Muscle of leg (tissue), 16 donors: Measurements from ENCODE around the gene GALNTL6. TPM values are rescaled to one million over a fixed set of nuclear protein-coding genes. Genes with fewer than 3 reads are reported as not detected.

Experiments used
- DNase-seq: peaks from one replicate; pipeline ENCODE4 v3.0.0; 2013
- H3K27ac ChIP-seq: one replicate; pipeline ENCODE4 v1.5.1; 2013; ENCODE audit warnings: mild to moderate bottlenecking, low read length, control low read depth
- H3K27me3 ChIP-seq: one replicate; pipeline ENCODE4 v1.6.1; 2013; ENCODE audit warnings: low read length; ENCODE audit not compliant: control insufficient read depth, insufficient read depth
- H3K36me3 ChIP-seq: one replicate; pipeline ENCODE4 v1.6.1; 2013; ENCODE audit warnings: low read length; ENCODE audit not compliant: control insufficient read depth, insufficient read depth
- H3K4me1 ChIP-seq: one replicate; pipeline ENCODE4 v1.6.1; 2013; ENCODE audit warnings: low read length; ENCODE audit not compliant: control insufficient read depth, insufficient read depth
- H3K4me3 ChIP-seq: one replicate; pipeline ENCODE4 v1.5.1; 2013; ENCODE audit warnings: low read length, control low read depth
- H3K9me3 ChIP-seq: replicated peaks from 2 replicates; pipeline ENCODE4 v1.6.1; 2013; ENCODE audit warnings: low read depth, low read length; ENCODE audit not compliant: control insufficient read depth
- WGBS: methylation state at CpG from one replicate; pipeline ENCODE4 v1.1.5; 2013; ENCODE audit warnings: missing lambda C conversion rate; ENCODE audit not compliant: insufficient coverage; 5-methylcytosine and 5-hydroxymethylcytosine counted together
- long read RNA-seq, 11 donors: transcript quantifications; one replicate each; lab custom pipeline, GENCODE V29; 2026
- polyA plus RNA-seq, 8 donors: library from polyadenylated mRNA; unstranded; fragments of 120-200 nt; gene quantifications; one replicate each; pipeline versions ENCODE4 v1.2.1 to v1.2.3, GENCODE V29; 2013; ENCODE audit warnings: inconsistent platforms in 1 of 8, low replicate concordance in 1 of 8; ENCODE audit not compliant: insufficient read length in 8 of 8, insufficient read depth in 1 of 8
- total RNA-seq: library from RNA; stranded (reverse); fragments of 120-200 nt; gene quantifications from one replicate; pipeline ENCODE4 v1.2.4, GENCODE V29; 2013

The GALNTL6 gene
- 0.53 TPM for total RNA-seq
- under 1 TPM; 0.26 to 0.95 (median 0.57) TPM for polyA plus RNA-seq
- long read RNA-seq, donor 1: 0 reads
- long read RNA-seq, donor 2: 0 reads
- long read RNA-seq, donor 3, partial matches to known transcripts: 0 of 3 reads
- long read RNA-seq, donor 3, other reads (novel, unspliced or antisense): 0 of 3 reads
- long read RNA-seq, donor 4: 0 reads
- long read RNA-seq, donor 5: 0 reads
- long read RNA-seq, donor 6, partial matches to known transcripts: 0 of 1 reads
- long read RNA-seq, donor 6, other reads (novel, unspliced or antisense): 0 of 1 reads
- long read RNA-seq, donor 7: 0 reads
- long read RNA-seq, donor 8: 0 reads
- long read RNA-seq, donor 9: 0 reads
- long read RNA-seq, donor 10: 0 reads
- long read RNA-seq, donor 11: 0 reads

DNA sequence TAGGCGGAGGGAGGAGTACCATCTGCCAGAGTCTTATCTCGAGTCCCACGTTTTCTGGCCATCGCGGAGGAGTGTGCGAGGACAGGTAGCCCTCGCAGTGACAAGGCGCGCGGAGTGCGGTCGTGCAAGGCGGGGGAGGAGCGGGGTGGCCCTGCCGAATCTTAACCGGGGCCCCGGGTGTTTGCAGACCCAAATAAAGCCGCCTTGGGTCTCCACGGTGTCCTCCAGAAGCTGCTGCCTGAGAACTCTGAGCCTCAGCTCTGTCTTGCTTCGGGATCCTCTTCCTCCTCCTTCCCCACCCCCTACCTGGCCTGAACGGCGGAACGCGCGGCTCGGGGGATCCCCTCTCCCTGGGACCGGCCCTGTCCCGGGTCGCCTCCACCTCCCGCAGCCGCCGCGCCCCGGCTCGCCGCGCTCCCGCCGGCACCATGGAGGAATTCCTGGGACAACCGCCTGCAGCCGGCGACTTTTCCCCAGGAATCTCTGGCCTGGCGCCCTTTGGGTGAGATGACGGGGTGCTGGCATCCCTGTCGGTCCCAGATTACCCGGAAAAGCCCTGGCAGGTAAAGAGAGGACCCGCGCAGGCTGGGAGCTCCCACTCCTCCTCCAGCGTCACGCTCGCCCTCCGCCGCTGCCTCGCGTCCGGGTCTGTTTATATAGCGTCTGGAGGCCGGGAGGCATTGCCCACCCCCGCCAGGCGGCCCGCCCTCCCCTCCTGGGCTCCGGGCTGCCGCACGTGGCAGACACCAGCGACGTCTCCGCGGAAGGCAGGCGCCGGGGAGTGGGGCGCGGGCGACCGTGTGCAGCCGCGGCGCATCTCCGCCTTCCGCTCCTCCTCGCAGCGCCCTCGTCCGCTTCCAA is at the start of gene GALNTL6:
Gene GALNTL6 (plus strand): TSS at position 740 of the 861 bp plus-strand sequence.
- H3K4me3 ChIP-seq: peak within 1 kb of the TSS; percentile 47
- no peak within 1 kb of the TSS for H3K27ac ChIP-seq
- H3K36me3 ChIP-seq: no peaks in the 10 kb centered on the region
- H3K9me3 ChIP-seq: no peaks in the 10 kb centered on the region
- H3K4me1 ChIP-seq: peaks cover 14% of the 10 kb centered on the region
- DNase-seq: peak; percentile 20
- peaks cover 30% of the 10 kb centered on the region for H3K27me3 ChIP-seq
- under 1% methylated on average over 77 of the region's 83 CpGs for WGBS

DNA sequence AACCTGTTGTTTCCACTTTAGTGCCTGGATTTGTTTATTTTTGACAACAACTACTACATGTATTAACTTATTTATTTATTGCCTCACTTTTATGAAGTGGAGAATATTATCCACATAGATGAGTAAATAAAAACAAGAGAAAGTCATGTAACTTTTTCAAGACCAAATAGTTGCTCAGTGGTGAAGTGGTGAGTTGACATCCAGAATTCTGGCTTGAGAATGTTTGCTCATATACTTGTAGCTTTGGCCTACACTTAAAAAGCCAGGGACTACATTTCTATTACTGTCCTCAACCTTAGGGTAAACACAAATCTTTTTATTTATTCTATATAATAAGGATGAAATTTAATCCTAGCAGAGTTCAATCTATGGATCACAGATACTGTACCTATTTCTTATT is 47.7 kb upstream of the GALNTL6 start:
- Histone ChIP-seq H3K27ac (no peak overlapping the region), H3K9me3 (no peaks in the 10 kb centered on the region), H3K36me3 (no peaks in the 10 kb centered on the region), H3K4me3 (no peak overlapping the region), H3K4me1 (no peaks in the 10 kb centered on the region), H3K27me3 (no peaks in the 10 kb centered on the region)
- no peak for DNase-seq

DNA sequence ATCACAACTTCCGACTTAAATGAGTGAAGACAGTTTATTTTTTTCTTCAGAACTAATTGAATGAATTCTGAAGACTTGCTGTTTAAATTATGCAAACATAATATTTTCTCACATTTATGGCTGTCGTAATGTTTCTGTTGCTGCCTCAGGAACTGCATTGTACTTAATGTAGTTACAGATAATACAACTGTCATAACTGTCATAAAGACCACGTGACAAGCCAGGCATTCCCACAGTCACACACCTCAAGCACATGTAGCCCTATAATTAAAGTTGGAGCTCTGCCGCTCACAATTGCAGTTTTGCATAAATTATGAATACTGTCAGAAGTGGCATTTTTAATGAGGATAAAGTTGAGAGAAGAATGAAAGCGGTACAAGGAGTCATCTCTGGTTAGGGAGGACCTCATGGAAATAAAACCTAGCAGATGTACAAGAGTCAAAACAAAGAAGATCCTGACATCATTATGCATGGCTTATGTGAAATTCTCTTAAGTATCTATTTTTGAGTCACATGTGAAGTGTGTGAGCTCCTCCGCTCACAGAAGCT is 38.5 kb upstream of the GALNTL6 start:
- Histone ChIP-seq H3K4me1 (no peaks in the 10 kb centered on the region), H3K27me3 (no peaks in the 10 kb centered on the region), H3K36me3 (no peaks in the 10 kb centered on the region), H3K4me3 (no peak overlapping the region), H3K9me3 (no peaks in the 10 kb centered on the region), H3K27ac (no peak overlapping the region)
- DNase-seq: no peak
- WGBS: no CpG with 5 or more reads among the region's 6 CpGs

DNA sequence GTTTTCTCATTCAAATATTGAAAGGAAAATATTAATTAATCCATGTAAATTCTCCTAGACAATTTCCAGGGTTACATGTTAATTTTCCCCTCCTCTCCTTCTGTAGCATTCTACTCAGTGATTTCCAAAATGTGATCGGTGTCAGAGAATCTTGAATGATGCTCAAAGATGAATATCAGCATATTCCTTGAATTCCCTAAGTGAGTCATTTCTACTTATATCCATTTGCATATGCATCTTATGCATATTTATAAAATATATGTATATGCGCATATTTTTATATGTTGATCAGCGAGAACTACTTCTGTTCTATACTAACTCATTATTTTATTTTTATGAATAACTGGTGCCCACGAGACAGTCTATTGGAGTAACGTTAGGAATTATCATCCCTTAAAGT is 33.9 kb upstream of the GALNTL6 start:
- no CpG with 5 or more reads among the region's 5 CpGs for WGBS
- no peaks in the 10 kb centered on the region for H3K27me3 ChIP-seq
- no peaks in the 10 kb centered on the region for H3K9me3 ChIP-seq
- no peak overlapping the region for H3K4me3 ChIP-seq
- DNase-seq: no peak
- no peak overlapping the region for H3K27ac ChIP-seq
- no peaks in the 10 kb centered on the region for H3K4me1 ChIP-seq
- no peaks in the 10 kb centered on the region for H3K36me3 ChIP-seq

DNA sequence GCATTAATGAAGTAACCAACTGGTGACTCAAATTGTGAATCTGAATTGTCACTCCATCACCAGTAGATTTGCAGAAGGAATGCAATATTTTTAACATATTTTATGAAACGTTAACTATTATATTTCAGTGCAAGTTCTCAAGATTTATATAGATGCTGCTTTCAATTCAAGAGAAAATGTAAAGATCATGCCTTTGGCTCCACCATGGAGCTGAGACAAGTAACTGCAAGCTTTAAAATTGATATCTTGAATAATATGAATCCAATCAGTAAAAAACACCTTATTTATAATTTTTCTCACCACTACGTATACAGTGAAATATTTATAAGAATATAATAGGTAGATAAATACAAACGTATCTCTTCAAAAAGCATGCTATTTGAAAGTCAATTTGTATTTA is 27.8 kb upstream of the GALNTL6 start:
- no CpG with 5 or more reads among the region's 3 CpGs for WGBS
- Histone ChIP-seq H3K9me3 (no peaks in the 10 kb centered on the region), H3K4me1 (no peaks in the 10 kb centered on the region), H3K27me3 (no peaks in the 10 kb centered on the region), H3K27ac (no peak overlapping the region), H3K4me3 (no peak overlapping the region), H3K36me3 (no peaks in the 10 kb centered on the region)
- peak; percentile 1 for DNase-seq

DNA sequence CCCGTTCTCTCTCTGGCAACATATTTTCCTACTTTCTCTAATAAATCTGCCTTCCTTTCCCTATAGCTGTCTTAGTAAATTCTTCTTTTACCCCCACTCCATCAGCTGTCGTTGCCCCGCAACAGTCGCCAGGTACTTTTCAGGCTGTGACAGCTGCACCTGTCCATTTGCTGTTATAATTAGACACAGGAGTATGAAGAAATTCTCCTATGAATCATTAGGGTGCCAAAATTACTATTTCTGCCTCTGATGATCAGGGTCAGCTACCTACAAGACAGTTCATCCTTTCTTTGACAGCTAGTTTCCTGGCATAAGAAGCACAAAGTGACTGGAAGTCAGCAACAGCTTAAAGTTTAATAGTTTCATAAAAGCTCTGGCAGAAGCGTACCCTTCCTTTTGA is 19.5 kb upstream of the GALNTL6 start:
- Histone ChIP-seq H3K9me3 (no peaks in the 10 kb centered on the region), H3K27ac (no peak overlapping the region), H3K4me1 (peaks cover 2% of the 10 kb centered on the region), H3K4me3 (no peak overlapping the region), H3K36me3 (no peaks in the 10 kb centered on the region), H3K27me3 (no peaks in the 10 kb centered on the region)
- no peak for DNase-seq
- WGBS: 75% methylated on average over 2 of the region's 5 CpGs

DNA sequence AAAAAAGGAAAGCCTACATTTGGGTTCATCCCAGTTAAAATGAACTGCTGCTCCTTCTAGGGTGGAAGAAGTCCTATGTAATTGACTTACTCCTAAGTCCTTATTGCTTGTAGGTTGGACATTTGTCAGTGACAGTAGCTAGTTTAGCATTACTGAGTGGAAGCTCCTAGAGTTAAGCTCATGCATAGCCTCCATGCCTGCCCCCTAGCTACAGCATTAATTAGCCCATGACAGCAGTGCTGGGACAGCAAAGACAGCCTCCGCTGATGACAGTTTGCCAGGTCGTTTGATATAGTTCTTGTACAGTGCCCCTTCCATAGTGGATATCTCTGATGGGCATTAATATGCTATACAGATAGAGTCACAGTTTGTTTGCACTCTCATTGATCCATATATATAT is 18.7 kb upstream of the GALNTL6 start:
- Histone ChIP-seq H3K9me3 (no peaks in the 10 kb centered on the region), H3K36me3 (no peaks in the 10 kb centered on the region), H3K4me3 (no peak overlapping the region), H3K27me3 (no peaks in the 10 kb centered on the region), H3K4me1 (peaks cover 2% of the 10 kb centered on the region), H3K27ac (no peak overlapping the region)
- no peak for DNase-seq
- no CpG with 5 or more reads among the region's 2 CpGs for WGBS

DNA sequence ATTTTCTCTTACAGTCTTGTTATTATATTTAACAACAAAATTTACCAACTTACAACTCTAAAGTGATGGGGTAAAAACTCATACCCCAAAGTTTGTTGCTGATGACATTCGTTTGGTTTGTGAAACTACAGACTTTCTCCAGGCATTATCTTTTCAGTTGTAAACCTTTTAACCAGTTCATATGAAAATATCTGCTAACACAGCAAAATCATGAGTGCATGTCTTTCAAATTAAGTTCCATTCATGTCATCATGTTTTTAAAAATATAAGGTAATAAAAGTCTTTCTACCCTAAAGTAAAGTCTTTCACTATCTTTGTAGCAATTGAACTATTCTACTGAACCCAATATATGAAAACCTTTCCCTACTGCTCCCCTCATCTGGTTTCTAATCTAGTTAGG is 3.4 kb upstream of the GALNTL6 start:
- WGBS: no CpG with 5 or more reads among the region's 1 CpG
- H3K27me3 ChIP-seq: peaks cover 28% of the 10 kb centered on the region
- DNase-seq: no peak
- H3K9me3 ChIP-seq: no peaks in the 10 kb centered on the region
- no peaks in the 10 kb centered on the region for H3K36me3 ChIP-seq
- no peak overlapping the region for H3K27ac ChIP-seq
- peaks cover 14% of the 10 kb centered on the region for H3K4me1 ChIP-seq
- no peak overlapping the region for H3K4me3 ChIP-seq

DNA sequence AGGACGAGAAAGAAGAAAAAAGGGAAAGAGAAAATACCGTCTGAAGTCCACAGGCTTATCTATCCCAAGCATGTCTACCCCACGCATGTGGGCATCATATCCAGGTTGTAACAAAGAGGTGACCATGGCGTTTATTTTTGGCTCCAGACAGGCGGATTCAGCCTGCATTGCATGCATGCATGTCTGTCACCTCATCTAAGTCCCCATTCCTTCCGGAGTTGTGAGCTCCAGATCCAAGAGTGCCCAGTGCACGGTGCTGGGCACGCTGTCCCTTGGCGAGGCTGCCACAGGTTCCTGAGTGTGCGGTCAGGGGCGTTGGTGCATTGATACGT is 905 bp upstream of the GALNTL6 start:
- H3K4me1 ChIP-seq: peaks cover 14% of the 10 kb centered on the region
- H3K9me3 ChIP-seq: no peaks in the 10 kb centered on the region
- WGBS: 3% methylated on average over 10 of the region's 12 CpGs
- no peaks in the 10 kb centered on the region for H3K36me3 ChIP-seq
- peak overlapping the region; percentile 47 for H3K4me3 ChIP-seq
- peak; percentile 1 for DNase-seq
- H3K27ac ChIP-seq: no peak overlapping the region
- peaks cover 30% of the 10 kb centered on the region for H3K27me3 ChIP-seq

DNA sequence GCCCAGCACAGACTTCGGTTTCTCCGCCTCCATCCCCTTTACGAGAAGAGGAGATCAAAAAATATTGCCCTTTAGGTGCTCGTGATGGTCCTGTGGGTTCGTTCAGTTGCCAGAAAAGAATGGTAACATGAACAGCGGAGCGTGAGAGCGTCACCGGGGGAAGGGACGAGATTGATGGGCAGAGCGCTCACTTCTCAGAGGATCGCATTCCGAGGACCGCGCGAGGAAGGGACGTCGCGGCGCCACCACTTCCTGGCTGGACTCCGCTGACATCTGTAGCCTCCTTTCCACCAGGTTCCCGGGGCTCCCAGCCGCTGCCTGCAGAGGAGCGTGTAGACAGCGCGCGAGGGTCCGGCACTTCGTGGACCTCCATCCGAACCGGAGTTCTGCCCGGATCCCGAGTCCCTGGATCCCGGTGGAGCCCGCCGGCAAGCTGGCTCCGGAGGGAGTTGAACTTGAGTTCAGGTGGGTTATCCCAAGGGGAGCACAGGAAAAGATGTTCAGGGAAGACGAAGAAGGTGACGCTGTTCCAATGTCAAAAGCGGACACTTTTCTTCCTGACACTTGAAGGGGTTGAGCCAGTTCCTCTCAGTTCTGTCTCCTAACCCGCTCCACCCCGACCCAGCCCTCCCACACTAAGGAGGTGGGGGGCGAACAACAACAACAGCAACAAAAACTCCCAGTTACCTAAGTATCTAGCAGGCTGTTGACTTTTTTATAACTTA is 484 bp downstream of the GALNTL6 start:
- peaks cover 14% of the 10 kb centered on the region for H3K4me1 ChIP-seq
- H3K27me3 ChIP-seq: peaks cover 30% of the 10 kb centered on the region
- 0% methylated on average over 29 of the region's 43 CpGs for WGBS
- no peak for DNase-seq
- H3K4me3 ChIP-seq: peak overlapping the region; percentile 47
- H3K36me3 ChIP-seq: no peaks in the 10 kb centered on the region
- H3K27ac ChIP-seq: no peak overlapping the region
- H3K9me3 ChIP-seq: no peaks in the 10 kb centered on the region
